Gastrocnemius medialis (tissue), 4 donors: ENCODE results near the gene SLC37A3.

Source experiments
- CTCF ChIP-seq, 5 experiments: fragments of 450-650 bp in 3 of 5; fragments of 200-600 bp in 2 of 5; sonication (generic) in 2 of 5; IDR thresholded peaks in 4 of 5; conservative IDR thresholded peaks in 1 of 5; 1 replicate in 4 of 5; 2 replicates in 1 of 5; pipeline ENCODE4 v1.5.1; 2016 to 2019; ENCODE audit warnings: antibody characterized with exemption in 5 of 5, mild to moderate bottlenecking in 3 of 5, moderate library complexity in 3 of 5
- POLR2A ChIP-seq, 2 donors: fragments of 450-650 bp; IDR thresholded peaks; one replicate each; pipeline ENCODE4 v1.6.1; 2017; ENCODE audit warnings: antibody characterized with exemption in 2 of 2, mild to moderate bottlenecking in 2 of 2, moderate library complexity in 2 of 2

GRCh38 chr7:140350056-140350455, 48.3 kb downstream of the SLC37A3 start:
- no peak for TF ChIP-seq POLR2A (IDR thresholded peaks at IDR 0.05)
- TF ChIP-seq CTCF (IDR thresholded peaks at IDR 0.05 in 4 of 5, conservative IDR thresholded peaks at IDR 0.05 in 1 of 5): no peak
